SK-N-MC (cell line): ENCODE measurements around the gene KRTAP12-2.
"Not testable (repeated sequence)": the region's sequence is repeated elsewhere in the genome, so short reads cannot be mapped to it uniquely, and the experiment has no call there.

Experiments
- EZH2 ChIP-seq: fragments of 200-600 bp; sonication (generic); IDR thresholded peaks from one replicate; pipeline ENCODE4 v1.6.1; 2017; ENCODE audit warnings: antibody characterized with exemption
- FOXP2 ChIP-seq: optimal IDR thresholded peaks from 2 replicates; pipeline ENCODE3; 2011; ENCODE audit warnings: mild to moderate bottlenecking, moderate library complexity; ENCODE audit not compliant: insufficient read depth; ENCODE audit errors: extremely low read length, control extremely low read depth
- POLR2AphosphoS5 ChIP-seq: IDR thresholded peaks from 2 replicates; pipeline ENCODE4 v1.6.1; 2012; ENCODE audit warnings: mild to moderate bottlenecking, low read depth, low read length, borderline replicate concordance

DNA sequence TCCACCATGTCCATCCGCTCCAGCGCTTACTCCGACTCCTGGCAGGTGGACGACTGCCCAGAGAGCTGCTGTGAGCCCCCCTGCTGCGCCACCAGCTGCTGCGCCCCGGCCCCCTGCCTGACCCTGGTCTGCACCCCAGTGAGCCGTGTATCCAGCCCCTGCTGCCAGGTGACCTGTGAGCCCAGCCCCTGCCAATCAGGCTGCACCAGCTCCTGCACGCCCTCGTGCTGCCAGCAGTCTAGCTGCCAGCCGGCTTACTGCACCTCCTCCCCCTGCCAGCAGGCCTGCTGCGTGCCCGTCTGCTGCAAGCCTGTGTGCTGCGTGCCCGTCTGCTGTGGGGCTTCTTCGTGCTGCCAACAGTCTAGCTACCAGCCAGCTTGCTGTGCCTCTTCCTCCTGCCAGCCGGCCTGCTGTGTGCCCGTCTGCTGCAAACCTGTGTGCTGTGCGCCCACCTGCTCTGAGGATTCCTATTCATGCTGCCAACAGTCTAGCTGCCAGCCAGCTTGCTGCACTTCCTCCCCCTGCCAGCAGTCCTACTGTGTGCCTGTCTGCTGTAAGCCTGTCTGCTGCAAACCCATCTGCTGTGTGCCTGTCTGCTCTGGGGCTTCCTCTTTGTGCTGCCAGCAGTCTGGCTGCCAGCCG lies 39.4 kb downstream of the KRTAP12-2 start:
- TF ChIP-seq EZH2, POLR2AphosphoS5, FOXP2: not testable (repeated sequence)
